Subcutaneous adipose tissue (tissue), 4 donors: ENCODE data around the gene CRY2. TPM values are rescaled to one million over a fixed set of nuclear protein-coding genes. Genes with fewer than 3 reads are reported as not detected.

Experiments
- total RNA-seq, 4 donors: library from RNA; depleted of rRNA; stranded (reverse); fragments of >200 nt; gene quantifications; one replicate each; pipeline ENCODE4 v1.1.0, GENCODE V29; 2016
- TF ChIP-seq, protein P1 (sequence below): fragments of 450-650 bp; IDR thresholded peaks from one replicate; pipeline ENCODE4 v1.5.1; 2016; ENCODE audit warnings: low read depth, mild to moderate bottlenecking, control low read depth, antibody characterized with exemption, moderate library complexity

The CRY2 gene
- 10 to 100 TPM; 28.0 to 84.2 (median 39.4) TPM for total RNA-seq

DNA sequence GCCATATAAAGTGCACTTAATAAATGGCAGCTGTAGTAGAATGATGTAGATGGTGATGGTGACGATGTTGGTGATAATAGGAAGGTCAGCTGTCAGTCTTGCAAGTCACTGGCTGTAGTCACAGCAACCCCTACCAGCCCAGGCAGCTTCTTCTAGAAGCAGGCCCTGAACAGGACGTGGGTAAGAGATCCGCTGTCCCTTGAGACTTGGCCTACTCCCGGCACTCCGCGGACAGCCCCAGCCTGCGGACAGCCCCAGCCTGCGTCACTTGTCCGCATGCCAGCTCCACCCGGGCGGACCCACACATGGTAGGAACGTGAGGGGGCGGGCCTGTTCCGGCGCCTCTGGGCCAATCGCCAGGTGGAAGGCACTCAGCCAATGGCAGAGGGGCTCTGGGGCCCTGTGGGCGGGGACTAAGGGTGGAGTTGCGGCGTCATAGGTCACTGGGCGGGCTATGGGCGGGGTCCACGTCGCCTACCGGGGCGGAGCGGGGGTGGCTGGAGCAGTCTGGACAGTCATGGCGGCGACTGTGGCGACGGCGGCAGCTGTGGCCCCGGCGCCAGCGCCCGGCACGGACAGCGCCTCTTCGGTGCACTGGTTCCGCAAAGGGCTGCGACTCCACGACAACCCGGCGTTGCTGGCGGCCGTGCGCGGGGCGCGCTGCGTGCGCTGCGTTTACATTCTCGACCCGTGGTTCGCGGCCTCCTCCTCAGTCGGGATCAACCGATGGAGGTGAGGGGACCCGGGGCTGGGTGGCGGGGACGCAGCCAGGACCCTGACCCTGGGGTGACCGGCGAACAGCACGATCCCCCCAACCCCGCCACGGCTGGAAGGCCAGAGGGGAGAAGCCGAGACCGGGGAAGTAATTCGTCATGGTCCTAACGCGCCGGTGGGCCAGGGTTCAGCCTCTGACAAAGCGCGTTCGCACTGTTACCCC, at the start of gene CRY2:
Gene CRY2 (plus strand): TSS at position 502 of the 937 bp plus-strand sequence. CDS start 16 bp downstream, at position 518.
- TF ChIP-seq, protein P1, sequence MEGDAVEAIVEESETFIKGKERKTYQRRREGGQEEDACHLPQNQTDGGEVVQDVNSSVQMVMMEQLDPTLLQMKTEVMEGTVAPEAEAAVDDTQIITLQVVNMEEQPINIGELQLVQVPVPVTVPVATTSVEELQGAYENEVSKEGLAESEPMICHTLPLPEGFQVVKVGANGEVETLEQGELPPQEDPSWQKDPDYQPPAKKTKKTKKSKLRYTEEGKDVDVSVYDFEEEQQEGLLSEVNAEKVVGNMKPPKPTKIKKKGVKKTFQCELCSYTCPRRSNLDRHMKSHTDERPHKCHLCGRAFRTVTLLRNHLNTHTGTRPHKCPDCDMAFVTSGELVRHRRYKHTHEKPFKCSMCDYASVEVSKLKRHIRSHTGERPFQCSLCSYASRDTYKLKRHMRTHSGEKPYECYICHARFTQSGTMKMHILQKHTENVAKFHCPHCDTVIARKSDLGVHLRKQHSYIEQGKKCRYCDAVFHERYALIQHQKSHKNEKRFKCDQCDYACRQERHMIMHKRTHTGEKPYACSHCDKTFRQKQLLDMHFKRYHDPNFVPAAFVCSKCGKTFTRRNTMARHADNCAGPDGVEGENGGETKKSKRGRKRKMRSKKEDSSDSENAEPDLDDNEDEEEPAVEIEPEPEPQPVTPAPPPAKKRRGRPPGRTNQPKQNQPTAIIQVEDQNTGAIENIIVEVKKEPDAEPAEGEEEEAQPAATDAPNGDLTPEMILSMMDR, result no peak

DNA sequence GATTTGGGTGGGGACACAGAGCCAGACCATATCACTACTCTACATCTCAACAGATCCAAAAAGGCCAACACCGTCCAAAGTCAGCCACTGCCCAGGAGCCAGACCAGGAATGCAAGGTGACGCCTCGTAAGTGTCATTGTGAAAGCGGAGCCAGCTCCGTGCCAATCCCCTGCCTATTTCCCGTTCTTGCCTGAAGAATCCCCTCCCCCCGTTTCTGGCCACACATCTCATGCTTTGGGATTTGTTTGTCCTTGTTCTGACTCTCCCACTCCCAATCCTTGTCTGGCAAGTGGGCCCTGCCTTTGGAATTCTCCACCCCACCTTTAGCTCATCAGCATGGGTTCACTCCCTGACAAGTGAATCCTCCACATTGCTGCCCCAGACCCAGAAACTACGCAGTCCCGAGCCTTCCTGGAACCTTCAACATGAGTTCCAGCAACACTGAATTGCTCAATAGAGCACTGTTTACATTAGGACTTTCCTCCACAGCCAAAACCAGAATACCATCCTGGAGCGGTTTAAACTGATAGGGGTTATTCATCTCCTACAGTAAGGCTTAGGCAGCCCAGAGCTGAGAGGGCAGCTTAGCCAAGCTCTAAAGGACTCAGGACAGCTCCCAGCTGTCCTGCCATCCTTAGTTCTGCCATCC, 48.4 kb upstream of the CRY2 start:
- TF ChIP-seq, protein P1, result no peak

- TF ChIP-seq, protein P1, result no peak
Measured at GRCh38 chr11:45799562-45799961, 47.7 kb upstream of the CRY2 start.

DNA sequence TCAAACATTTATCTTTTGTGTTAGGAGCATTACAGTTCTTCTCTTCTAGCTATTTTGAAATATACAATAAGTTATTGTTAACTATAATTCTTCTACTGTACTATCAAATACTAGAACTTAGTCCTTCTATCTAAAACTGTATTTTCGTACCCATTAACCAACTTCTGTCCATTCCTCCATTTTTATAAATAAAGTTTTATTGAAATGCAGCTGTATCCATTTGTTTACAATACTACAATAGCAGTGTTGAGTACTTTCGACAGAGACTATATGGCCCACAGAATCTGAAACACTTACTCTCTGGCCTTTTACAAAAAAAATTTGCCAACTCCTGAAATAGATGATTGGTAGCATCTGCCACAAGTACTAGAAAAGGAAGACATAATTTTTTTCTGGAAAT, 47.0 kb upstream of the CRY2 start:
- TF ChIP-seq, protein P1, result no peak

- TF ChIP-seq, protein P1, result no peak
Measured at GRCh38 chr11:45801723-45802315, 45.5 kb upstream of the CRY2 start.

- TF ChIP-seq, protein P1, result no peak
Measured at GRCh38 chr11:45802531-45803317, 44.6 kb upstream of the CRY2 start.
